NCI-H2029 (cell line): ENCODE data around the gene NOL11.
"Not testable (repeated sequence)": the region's sequence is repeated elsewhere in the genome, so short reads cannot be mapped to it uniquely, and the experiment has no call there.

ENCODE experiments used
- DNase-seq: peaks from one replicate; lab custom pipeline; 2025; lab: John Stamatoyannopoulos, UW

NOL11 gene

GRCh38 chr17:67754001-67754400 is 36.3 kb downstream of the NOL11 start:
- DNase-seq: no peak

- not testable (repeated sequence) for DNase-seq
These were observed 37.0 kb downstream of the NOL11 start for GRCh38 chr17:67754686-67755085.

- DNase-seq: not testable (repeated sequence)
These were observed 39.0 kb downstream of the NOL11 start for GRCh38 chr17:67756766-67757165.

GRCh38 chr17:67759355-67760171 is 41.8 kb downstream of the NOL11 start:
- no peak for DNase-seq

- DNase-seq: no peak
These were observed 47.9 kb downstream of the NOL11 start for GRCh38 chr17:67765623-67766022.

GRCh38 chr17:67769231-67769630 is 51.5 kb downstream of the NOL11 start:
- DNase-seq: no peak

GRCh38 chr17:67770539-67770938 is 52.8 kb downstream of the NOL11 start:
- DNase-seq: no peak

GRCh38 chr17:67772679-67773078 is 54.9 kb downstream of the NOL11 start:
- DNase-seq: no peak

GRCh38 chr17:67773246-67773645 is 55.5 kb downstream of the NOL11 start:
- no peak for DNase-seq

GRCh38 chr17:67779098-67779672 is 61.4 kb downstream of the NOL11 start:
- peak; percentile 6 for DNase-seq

- no peak for DNase-seq
These were observed 66.8 kb downstream of the NOL11 start for GRCh38 chr17:67784364-67785121.

- no peak for DNase-seq
These were observed 67.4 kb downstream of the NOL11 start for GRCh38 chr17:67785122-67785477.

GRCh38 chr17:67785504-67785903 is 67.8 kb downstream of the NOL11 start:
- no peak for DNase-seq
